Fibroblast of the aortic adventitia (primary cell): Measurements from ENCODE around the gene ZNF71. TPM values are rescaled to one million over a fixed set of nuclear protein-coding genes. Genes with fewer than 3 reads are reported as not detected.

Experiments used
- DNase-seq: peaks from one replicate; pipeline ENCODE4 v3.0.0-alpha.2; 2010; ENCODE audit warnings: low read depth
- H3K4me3 ChIP-seq: 2 replicates; pipeline ENCODE4 v1.5.1; 2011; ENCODE audit warnings: low read depth, mild to moderate bottlenecking, control low read depth, low read length, moderate library complexity
- CTCF ChIP-seq: IDR thresholded peaks from 2 replicates; pipeline ENCODE4 v1.5.1; 2011; ENCODE audit warnings: mild to moderate bottlenecking, low read length, control low read depth, inconsistent platforms; ENCODE audit not compliant: insufficient read depth
- total RNA-seq: library from RNA; depleted of rRNA; stranded (reverse); fragments of >200 nt; gene quantifications from 2 replicates; pipeline ENCODE4 v1.2.3, GENCODE V29; 2012; ENCODE audit warnings: low replicate concordance

Gene ZNF71
- total RNA-seq, 1 donor = 6.3 TPM

- DNase-seq = no peak
- no peak overlapping the region for H3K4me3 ChIP-seq
- TF ChIP-seq CTCF = no peak
Measured at GRCh38 chr19:56601375-56601774, 6.3 kb downstream of the ZNF71 start.

GRCh38 chr19:56603829-56604228, 8.7 kb downstream of the ZNF71 start:
- no peak for DNase-seq
- no peak for TF ChIP-seq CTCF
- H3K4me3 ChIP-seq = no peak overlapping the region

- no peak for DNase-seq
- no peak overlapping the region for H3K4me3 ChIP-seq
- TF ChIP-seq CTCF = no peak
Measured at GRCh38 chr19:56608274-56608964, 13.3 kb downstream of the ZNF71 start.

GRCh38 chr19:56611288-56611687, 16.2 kb downstream of the ZNF71 start:
- no peak for DNase-seq
- no peak overlapping the region for H3K4me3 ChIP-seq
- no peak for TF ChIP-seq CTCF

- H3K4me3 ChIP-seq = no peak overlapping the region
- TF ChIP-seq CTCF = no peak
- no peak for DNase-seq
Measured at GRCh38 chr19:56612737-56613136, 17.6 kb downstream of the ZNF71 start.

- no peak overlapping the region for H3K4me3 ChIP-seq
- TF ChIP-seq CTCF = no peak
- no peak for DNase-seq
Measured at GRCh38 chr19:56613639-56614038, 18.5 kb downstream of the ZNF71 start.

- no peak for TF ChIP-seq CTCF
- no peak for DNase-seq
- no peak overlapping the region for H3K4me3 ChIP-seq
Measured at GRCh38 chr19:56617531-56617930, 22.4 kb downstream of the ZNF71 start.
